Mesendoderm (in vitro differentiated cells): Measurements from ENCODE around the gene FRMD5.
A peak's percentile ranks its signal among the peaks of the same experiment; 100 is the strongest.

Experiments used
- DNase-seq: peaks from one replicate; pipeline ENCODE4 v3.0.0; 2013
- H2AK5ac ChIP-seq: 2 replicates; pipeline ENCODE4 v1.6.1; 2013; ENCODE audit warnings: low read length, inconsistent platforms
- H2BK120ac ChIP-seq: 2 replicates; pipeline ENCODE4 v1.6.1; 2013; ENCODE audit warnings: low read depth, mild to moderate bottlenecking, low read length, moderate library complexity, mixed read lengths
- H2BK15ac ChIP-seq: replicated peaks from 2 replicates; pipeline ENCODE4 v1.6.1; 2013; ENCODE audit warnings: low read depth, mild to moderate bottlenecking, moderate library complexity
- H2BK5ac ChIP-seq: 2 replicates; pipeline ENCODE4 v1.6.1; 2013; ENCODE audit warnings: low read length, inconsistent platforms
- H3K18ac ChIP-seq: 2 replicates; pipeline ENCODE4 v1.6.1; 2013; ENCODE audit warnings: mild to moderate bottlenecking, low read length, mixed read lengths
- H3K23ac ChIP-seq: one replicate; pipeline ENCODE4 v1.6.1; 2013; ENCODE audit warnings: low read length
- H3K27ac ChIP-seq: 2 replicates; pipeline ENCODE4 v1.5.1; 2013; ENCODE audit warnings: low read depth, mild to moderate bottlenecking, inconsistent platforms, low read length, moderate library complexity
- H3K27me3 ChIP-seq: 2 replicates; pipeline ENCODE4 v1.6.1; 2013; ENCODE audit warnings: low read length, control low read depth, mild to moderate bottlenecking, inconsistent platforms; ENCODE audit not compliant: insufficient read depth, poor library complexity
- H3K36me3 ChIP-seq: 2 replicates; pipeline ENCODE4 v1.6.1; 2013; ENCODE audit warnings: low read length, inconsistent platforms; ENCODE audit not compliant: control insufficient read depth, insufficient read depth
- H3K4ac ChIP-seq: one replicate; pipeline ENCODE4 v1.6.1; 2013; ENCODE audit warnings: low read depth, mild to moderate bottlenecking, low read length, moderate library complexity
- H3K4me1 ChIP-seq: 2 replicates; pipeline ENCODE4 v1.6.1; 2013; ENCODE audit warnings: low read depth, low read length, inconsistent platforms; ENCODE audit not compliant: control insufficient read depth
- H3K4me2 ChIP-seq: 2 replicates; pipeline ENCODE4 v1.6.1; 2013; ENCODE audit warnings: low read length
- H3K4me3 ChIP-seq: 2 replicates; pipeline ENCODE4 v1.5.1; 2013; ENCODE audit warnings: mild to moderate bottlenecking, low read length
- H3K56ac ChIP-seq: one replicate; pipeline ENCODE4 v1.6.1; 2013; ENCODE audit warnings: low read length
- H3K79me1 ChIP-seq: 2 replicates; pipeline ENCODE4 v1.6.1; 2013; ENCODE audit warnings: low read length, inconsistent platforms
- H3K79me2 ChIP-seq: 2 replicates; pipeline ENCODE4 v1.6.1; 2013; ENCODE audit warnings: mild to moderate bottlenecking, low read length; ENCODE audit not compliant: control insufficient read depth, insufficient read depth
- H3K9ac ChIP-seq: 2 replicates; pipeline ENCODE4 v1.6.1; 2013; ENCODE audit warnings: low read length, inconsistent platforms
- H4K5ac ChIP-seq: one replicate; pipeline ENCODE4 v1.6.1; 2013; ENCODE audit warnings: low read length
- H4K8ac ChIP-seq: one replicate; pipeline ENCODE4 v1.6.1; 2013; ENCODE audit warnings: low read depth, mild to moderate bottlenecking, control low read depth, low read length, moderate library complexity
- WGBS: extraction: QIAGEN DNeasy Blood & Tissue Kit; methylation state at CpG from one replicate; pipeline ENCODE4 v1.1.7; 2013; ENCODE audit warnings: low lambda C conversion rate, missing lambda C conversion rate; ENCODE audit not compliant: insufficient coverage; ENCODE audit errors: extremely low coverage; 5-methylcytosine and 5-hydroxymethylcytosine counted together

The FRMD5 gene

GRCh38 chr15:43969802-43970375 is 225.2 kb downstream of the FRMD5 start:
- DNase-seq, result no peak
- Histone ChIP-seq H3K4me2 (no peak overlapping the region), H3K4me3 (no peak overlapping the region), H3K23ac (no peak overlapping the region), H2BK120ac (no peak overlapping the region), H3K4me1 (no peaks in the 10 kb centered on the region), H3K4ac (no peak overlapping the region), H3K36me3 (no peaks in the 10 kb centered on the region), H3K9ac (no peak overlapping the region), H3K79me2 (no peaks in the 10 kb centered on the region), H3K56ac (no peak overlapping the region), H2BK5ac (no peak overlapping the region), H2AK5ac (no peak overlapping the region), H3K79me1 (no peaks in the 10 kb centered on the region), H3K27me3 (no peaks in the 10 kb centered on the region), H4K8ac (no peak overlapping the region), H2BK15ac (no peak overlapping the region), H4K5ac (no peak overlapping the region), H3K18ac (no peak overlapping the region), H3K27ac (no peak overlapping the region)
- no CpG with 5 or more reads among the region's 1 CpG for WGBS

GRCh38 chr15:43968551-43968950 is 226.5 kb downstream of the FRMD5 start:
- H3K79me2 ChIP-seq, result no peaks in the 10 kb centered on the region
- no peak overlapping the region for H2BK15ac ChIP-seq
- no peaks in the 10 kb centered on the region for H3K27me3 ChIP-seq
- no peak overlapping the region for H2BK120ac ChIP-seq
- no peak for DNase-seq
- no peak overlapping the region for H3K23ac ChIP-seq
- H3K4me3 ChIP-seq, result no peak overlapping the region
- H3K9ac ChIP-seq, result no peak overlapping the region
- H3K36me3 ChIP-seq, result no peaks in the 10 kb centered on the region
- no peak overlapping the region for H3K27ac ChIP-seq
- no peaks in the 10 kb centered on the region for H3K4me1 ChIP-seq
- H3K4ac ChIP-seq, result no peak overlapping the region
- H4K8ac ChIP-seq, result no peak overlapping the region
- H2AK5ac ChIP-seq, result no peak overlapping the region
- H4K5ac ChIP-seq, result no peak overlapping the region
- no CpG with 5 or more reads among the region's 3 CpGs for WGBS
- H3K18ac ChIP-seq, result no peak overlapping the region
- no peak overlapping the region for H3K56ac ChIP-seq
- no peak overlapping the region for H3K4me2 ChIP-seq
- H2BK5ac ChIP-seq, result no peak overlapping the region
- no peaks in the 10 kb centered on the region for H3K79me1 ChIP-seq

DNA sequence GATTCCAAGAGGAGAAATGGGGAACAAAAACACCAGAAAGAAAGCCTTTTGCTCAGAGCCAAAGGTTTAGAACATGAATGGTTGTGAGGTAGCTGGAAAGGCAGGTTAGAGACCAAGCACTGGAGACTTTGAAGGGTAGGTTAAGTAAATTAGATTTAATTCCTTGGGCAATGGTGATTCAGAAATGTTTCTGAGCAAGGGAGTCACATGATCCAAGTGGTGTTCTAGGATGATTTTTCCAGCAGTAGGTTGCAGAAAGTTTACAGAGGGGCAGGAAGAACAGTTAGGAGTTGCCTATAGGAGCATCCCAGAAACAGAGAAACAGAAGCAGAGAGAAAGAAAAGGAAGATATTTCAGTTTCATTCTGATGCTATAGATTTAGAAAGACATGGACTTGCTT is 228.4 kb downstream of the FRMD5 start:
- H3K4me2 ChIP-seq, result no peak overlapping the region
- H3K18ac ChIP-seq, result no peak overlapping the region
- H4K8ac ChIP-seq, result no peak overlapping the region
- no peaks in the 10 kb centered on the region for H3K36me3 ChIP-seq
- no peaks in the 10 kb centered on the region for H3K4me1 ChIP-seq
- no peaks in the 10 kb centered on the region for H3K27me3 ChIP-seq
- no peak overlapping the region for H3K9ac ChIP-seq
- no peak overlapping the region for H3K4ac ChIP-seq
- no peak overlapping the region for H3K23ac ChIP-seq
- no peak overlapping the region for H2AK5ac ChIP-seq
- no peak overlapping the region for H4K5ac ChIP-seq
- H2BK15ac ChIP-seq, result no peak overlapping the region
- H2BK120ac ChIP-seq, result no peak overlapping the region
- no peak overlapping the region for H3K56ac ChIP-seq
- H3K4me3 ChIP-seq, result no peak overlapping the region
- no peaks in the 10 kb centered on the region for H3K79me1 ChIP-seq
- no peak overlapping the region for H3K27ac ChIP-seq
- H2BK5ac ChIP-seq, result no peak overlapping the region
- no peaks in the 10 kb centered on the region for H3K79me2 ChIP-seq
- DNase-seq, result no peak

- no peak overlapping the region for H3K4me2 ChIP-seq
- no peak overlapping the region for H3K18ac ChIP-seq
- no peak overlapping the region for H2AK5ac ChIP-seq
- H2BK15ac ChIP-seq, result no peak overlapping the region
- no peak overlapping the region for H3K4ac ChIP-seq
- H4K8ac ChIP-seq, result no peak overlapping the region
- H3K56ac ChIP-seq, result no peak overlapping the region
- H4K5ac ChIP-seq, result no peak overlapping the region
- no peak overlapping the region for H2BK5ac ChIP-seq
- no peaks in the 10 kb centered on the region for H3K27me3 ChIP-seq
- H3K79me1 ChIP-seq, result no peaks in the 10 kb centered on the region
- no peak overlapping the region for H3K4me3 ChIP-seq
- H3K27ac ChIP-seq, result no peak overlapping the region
- H2BK120ac ChIP-seq, result no peak overlapping the region
- H3K9ac ChIP-seq, result no peak overlapping the region
- no peaks in the 10 kb centered on the region for H3K36me3 ChIP-seq
- no peaks in the 10 kb centered on the region for H3K4me1 ChIP-seq
- WGBS, result no CpG with 5 or more reads among the region's 2 CpGs
- H3K79me2 ChIP-seq, result no peaks in the 10 kb centered on the region
- H3K23ac ChIP-seq, result no peak overlapping the region
- peak; percentile 6 for DNase-seq
These were observed 236.2 kb downstream of the FRMD5 start for GRCh38 chr15:43958861-43959330.

DNA sequence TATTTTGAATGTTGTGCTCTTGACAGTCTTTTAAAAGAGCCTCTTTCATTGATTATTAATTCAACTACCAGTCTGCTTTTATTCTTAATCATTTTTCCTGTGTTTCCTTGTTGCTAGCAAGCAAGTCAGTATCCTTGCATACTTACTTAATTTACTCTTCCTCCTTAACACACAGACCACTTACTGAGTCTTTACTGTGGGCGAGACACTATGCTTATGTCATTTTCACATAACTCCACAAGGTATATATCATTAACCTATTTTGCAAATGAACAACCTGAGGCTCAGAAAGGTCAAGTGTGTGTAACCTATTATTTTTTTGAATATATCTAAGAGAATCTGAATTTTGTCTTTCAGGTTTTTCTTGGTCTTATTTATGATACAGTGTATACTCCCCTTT is 237.3 kb downstream of the FRMD5 start:
- no peaks in the 10 kb centered on the region for H3K79me1 ChIP-seq
- no peaks in the 10 kb centered on the region for H3K79me2 ChIP-seq
- no peak overlapping the region for H3K4me3 ChIP-seq
- no peak overlapping the region for H3K4me2 ChIP-seq
- no peaks in the 10 kb centered on the region for H3K36me3 ChIP-seq
- no peak overlapping the region for H4K8ac ChIP-seq
- H2BK120ac ChIP-seq, result no peak overlapping the region
- no peak overlapping the region for H3K4ac ChIP-seq
- H3K27ac ChIP-seq, result no peak overlapping the region
- no peak overlapping the region for H3K23ac ChIP-seq
- no peak overlapping the region for H4K5ac ChIP-seq
- no peak overlapping the region for H3K18ac ChIP-seq
- H3K56ac ChIP-seq, result no peak overlapping the region
- no peak overlapping the region for H2BK5ac ChIP-seq
- no peak overlapping the region for H2BK15ac ChIP-seq
- DNase-seq, result no peak
- no CpG with 5 or more reads among the region's 1 CpG for WGBS
- no peak overlapping the region for H3K9ac ChIP-seq
- no peaks in the 10 kb centered on the region for H3K27me3 ChIP-seq
- H2AK5ac ChIP-seq, result no peak overlapping the region
- peaks cover 4% of the 10 kb centered on the region for H3K4me1 ChIP-seq

DNA sequence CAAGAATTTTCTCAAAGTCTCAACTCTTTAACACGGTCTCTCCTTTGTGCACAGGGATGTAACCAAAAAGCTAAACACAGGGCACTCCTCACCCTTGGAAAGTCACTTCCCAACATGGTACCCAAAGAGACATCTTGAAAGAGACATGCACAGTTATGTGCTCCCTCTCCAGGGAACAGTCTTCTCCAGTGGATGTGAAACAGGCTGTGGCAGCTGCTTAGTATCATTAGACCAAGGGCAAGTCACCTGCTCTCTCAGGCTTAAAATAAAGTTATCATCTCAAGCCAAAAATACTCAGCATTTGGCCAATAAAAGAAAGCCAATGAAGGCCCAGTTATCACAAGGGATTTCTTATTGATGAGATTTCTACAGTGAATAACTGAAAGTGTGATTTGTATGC is 239.9 kb downstream of the FRMD5 start:
- no CpG with 5 or more reads among the region's 1 CpG for WGBS
- no peak overlapping the region for H2AK5ac ChIP-seq
- H3K23ac ChIP-seq, result no peak overlapping the region
- H2BK5ac ChIP-seq, result no peak overlapping the region
- H2BK15ac ChIP-seq, result no peak overlapping the region
- H4K8ac ChIP-seq, result no peak overlapping the region
- no peak overlapping the region for H3K56ac ChIP-seq
- no peak overlapping the region for H3K27ac ChIP-seq
- no peak overlapping the region for H3K4ac ChIP-seq
- no peaks in the 10 kb centered on the region for H3K27me3 ChIP-seq
- H3K4me2 ChIP-seq, result no peak overlapping the region
- no peak overlapping the region for H3K18ac ChIP-seq
- peaks cover 4% of the 10 kb centered on the region for H3K4me1 ChIP-seq
- H3K79me1 ChIP-seq, result no peaks in the 10 kb centered on the region
- H3K4me3 ChIP-seq, result no peak overlapping the region
- no peaks in the 10 kb centered on the region for H3K36me3 ChIP-seq
- no peak overlapping the region for H2BK120ac ChIP-seq
- no peak overlapping the region for H4K5ac ChIP-seq
- no peak overlapping the region for H3K9ac ChIP-seq
- DNase-seq, result no peak
- no peaks in the 10 kb centered on the region for H3K79me2 ChIP-seq
